Retinal pigment epithelial cell (primary cell): ENCODE results near the gene SAMD1.
A peak's percentile ranks its signal among the peaks of the same experiment; 100 is the strongest.

Experiments
- DNase-seq: peaks from one replicate; pipeline ENCODE4 v3.0.0-alpha.2; 2010; ENCODE audit warnings: low read depth
- H3K4me3 ChIP-seq: 2 replicates; pipeline ENCODE4 v1.5.1; 2011; ENCODE audit warnings: mild to moderate bottlenecking, low read length, control low read depth, moderate library complexity
- CTCF ChIP-seq: conservative IDR thresholded peaks from 2 replicates; pipeline ENCODE4 v1.5.1; 2011; ENCODE audit warnings: low read depth, low read length, control low read depth, inconsistent platforms

The SAMD1 gene

GRCh38 chr19:14091081-14091812, 696 bp upstream of the SAMD1 start:
- H3K4me3 ChIP-seq = peak overlapping the region; percentile 80
- no peak for DNase-seq
- peak; percentile 18 for TF ChIP-seq CTCF

GRCh38 chr19:14089662-14090508, 666 bp downstream of the SAMD1 start:
- no peak for TF ChIP-seq CTCF
- H3K4me3 ChIP-seq = peak overlapping the region; percentile 47
- no peak for DNase-seq

- DNase-seq = no peak
- TF ChIP-seq CTCF = peak; percentile 26
- H3K4me3 ChIP-seq = peak overlapping the region; percentile 37
Observed at GRCh38 chr19:14089412-14089661, 1.2 kb downstream of the SAMD1 start.

- DNase-seq = no peak
- H3K4me3 ChIP-seq = peak overlapping the region; percentile 37
- TF ChIP-seq CTCF = no peak
Observed at GRCh38 chr19:14088634-14089411, 1.7 kb downstream of the SAMD1 start.

GRCh38 chr19:14086098-14086497, 4.5 kb downstream of the SAMD1 start:
- H3K4me3 ChIP-seq = no peak overlapping the region
- TF ChIP-seq CTCF = no peak
- no peak for DNase-seq

- H3K4me3 ChIP-seq = no peak within 1 kb of the TSS
- DNase-seq = no peak
- TF ChIP-seq CTCF = no peak
Observed at GRCh38 chr19:14085309-14085995, 5.1 kb downstream of the SAMD1 start, which contains the start of gene C19orf67. Gene C19orf67 (minus strand): TSS chr19:14085783. CDS start chr19:14085627, 156 bp downstream.
